Prostate gland (tissue), 2 donors: ENCODE data around the gene ADAMTS12.

Experiments used
- CTCF ChIP-seq, 4 experiments: fragments of 200-600 bp in 2 of 4; fragments of 450-650 bp in 2 of 4; sonication (generic) in 2 of 4; IDR thresholded peaks; 1 replicate in 3 of 4; 2 replicates in 1 of 4; pipeline ENCODE4 v1.5.1; 2016 to 2019; ENCODE audit warnings: antibody characterized with exemption in 4 of 4, mild to moderate bottlenecking in 2 of 4, moderate library complexity in 2 of 4
- POLR2A ChIP-seq: fragments of 450-650 bp; IDR thresholded peaks from one replicate; pipeline ENCODE4 v1.6.1; 2016; ENCODE audit warnings: antibody characterized with exemption, mild to moderate bottlenecking
- POLR2AphosphoS5 ChIP-seq: sonication (generic); formaldehyde crosslinking; IDR thresholded peaks from one replicate; pipeline ENCODE4 v1.6.1; 2017; ENCODE audit warnings: antibody characterized with exemption

- TF ChIP-seq CTCF (IDR thresholded peaks at IDR 0.05) (no peak), POLR2A (no peak), POLR2AphosphoS5 (no peak)
These were observed 11.3 kb upstream of the ADAMTS12 start for GRCh38 chr5:33903118-33903517.
